NCI-H460 (cell line): ENCODE results near the gene GMEB2. TPM values are rescaled to one million over a fixed set of nuclear protein-coding genes. Genes with fewer than 3 reads are reported as not detected.
"Not testable (repeated sequence)": the region's sequence is repeated elsewhere in the genome, so short reads cannot be mapped to it uniquely, and the experiment has no call there.

Source experiments
- DNase-seq: peaks from one replicate; pipeline ENCODE4 v3.0.0-alpha.2; 2016; ENCODE audit warnings: low read depth; ENCODE audit errors: extremely low read depth
- total RNA-seq: library from RNA; depleted of rRNA; stranded (reverse); fragments of >200 nt; shearing (Covaris generic); gene quantifications from 2 replicates; pipeline ENCODE4 v1.2.3, GENCODE V29; 2014

The GMEB2 gene
- total RNA-seq, 1 experiment from 2014 or later: 13.1 TPM

- DNase-seq: no peak
Observed at GRCh38 chr20:63618291-63618980, 8.5 kb downstream of the GMEB2 start.

- DNase-seq: no peak
Observed at GRCh38 chr20:63617876-63618265, 9.0 kb downstream of the GMEB2 start.

- no peak for DNase-seq
Observed at GRCh38 chr20:63617092-63617875, 9.6 kb downstream of the GMEB2 start.

- DNase-seq: not testable (repeated sequence)
Observed at GRCh38 chr20:63613863-63614594, 12.9 kb downstream of the GMEB2 start.

GRCh38 chr20:63612276-63612931, 14.5 kb downstream of the GMEB2 start:
- DNase-seq: no peak

GRCh38 chr20:63611646-63612045, 15.3 kb downstream of the GMEB2 start:
- DNase-seq: no peak

- no peak for DNase-seq
Observed at GRCh38 chr20:63610581-63611435, 16.1 kb downstream of the GMEB2 start.

- DNase-seq: no peak
Observed at GRCh38 chr20:63606686-63607085, 20.2 kb downstream of the GMEB2 start.

- no peak for DNase-seq
Observed at GRCh38 chr20:63602321-63602720, 24.6 kb downstream of the GMEB2 start.

GRCh38 chr20:63601679-63602078, 25.2 kb downstream of the GMEB2 start:
- DNase-seq: not testable (repeated sequence)

- DNase-seq: no peak
Observed at GRCh38 chr20:63599396-63600050, 27.4 kb downstream of the GMEB2 start.

GRCh38 chr20:63598479-63599395, 28.2 kb downstream of the GMEB2 start:
- DNase-seq: no peak

GRCh38 chr20:63597651-63598478, 29.0 kb downstream of the GMEB2 start:
- no peak for DNase-seq

GRCh38 chr20:63596423-63596822, 30.5 kb downstream of the GMEB2 start:
- no peak for DNase-seq

GRCh38 chr20:63595416-63596127, 31.3 kb downstream of the GMEB2 start:
- no peak for DNase-seq

- DNase-seq: no peak
Observed at GRCh38 chr20:63594043-63594561, 32.8 kb downstream of the GMEB2 start.

- no peak for DNase-seq
Observed at GRCh38 chr20:63592661-63593060, 34.2 kb downstream of the GMEB2 start.
